Stomach (tissue), 19 donors: ENCODE measurements around the gene MIXL1. TPM values are rescaled to one million over a fixed set of nuclear protein-coding genes. Genes with fewer than 3 reads are reported as not detected.

Experiments used
- DNase-seq, 2 donors: peaks; one replicate each; pipeline versions ENCODE4 v3.0.0 to v3.0.0-alpha.2; 2013 to 2019
- H3K27ac ChIP-seq, 5 donors: fragments of 200-600 bp in 4 of 5; sonication (generic) in 4 of 5; one replicate each; pipeline ENCODE4 v1.5.1; 2013 to 2019; ENCODE audit warnings: mild to moderate bottlenecking in 1 of 5, moderate library complexity in 1 of 5
- H3K27me3 ChIP-seq, 3 donors: fragments of 200-600 bp; sonication (generic); one replicate each; pipeline ENCODE4 v1.5.1; 2017 to 2019; ENCODE audit warnings: mixed run types in 1 of 3
- H3K36me3 ChIP-seq, 4 donors: fragments of 200-600 bp; sonication (generic); 1 replicate in 3 of 4; 2 replicates in 1 of 4; pipeline ENCODE4 v1.5.1; 2016 to 2019
- H3K4me1 ChIP-seq, 4 donors: fragments of 200-600 bp; sonication (generic); one replicate each; pipeline ENCODE4 v1.5.1; 2016 to 2019
- H3K4me3 ChIP-seq, 4 donors: fragments of 200-600 bp; sonication (generic) in 3 of 4; one replicate each; pipeline ENCODE4 v1.5.1; 2016 to 2019; ENCODE audit warnings: mild to moderate bottlenecking in 1 of 4
- H3K9me3 ChIP-seq, 4 donors: fragments of 200-600 bp; sonication (generic); one replicate each; pipeline ENCODE4 v1.5.1; 2016 to 2019
- EP300 ChIP-seq: sonication (generic); formaldehyde crosslinking; IDR thresholded peaks from one replicate; pipeline ENCODE4 v1.6.1; 2017; ENCODE audit warnings: antibody characterized with exemption
- POLR2A ChIP-seq, 4 donors: fragments of 450-650 bp; IDR thresholded peaks; one replicate each; pipeline ENCODE4 v1.6.1; 2016; ENCODE audit warnings: antibody characterized with exemption in 4 of 4, control low read depth in 2 of 4, mild to moderate bottlenecking in 1 of 4, moderate library complexity in 1 of 4
- POLR2AphosphoS5 ChIP-seq, 3 donors: sonication (generic); formaldehyde crosslinking; IDR thresholded peaks; one replicate each; pipeline ENCODE4 v1.6.1; 2016; ENCODE audit warnings: antibody characterized with exemption in 3 of 3
- WGBS, 5 donors: extraction: QIAGEN DNeasy Blood & Tissue Kit in 3 of 5; methylation state at CpG; one replicate each; pipeline versions ENCODE4 v1.1.5 to v1.1.7; 2013 to 2018; 5-methylcytosine and 5-hydroxymethylcytosine counted together
- intact Hi-C: fragments of 100-400 bp; cut with DNase I; formaldehyde crosslinking; loops from one replicate; pipeline ENCODE4 v1.15.1; 2023; ENCODE audit warnings: low total_unique reads
- long read RNA-seq, 10 donors: transcript quantifications; one replicate each; lab custom pipeline, GENCODE V29; 2026
- polyA plus RNA-seq, 3 donors: library from polyadenylated mRNA; stranded (reverse); fragments of 200-250 nt; gene quantifications; one replicate each; pipeline ENCODE4 v1.2.3, GENCODE V29; 2013
- total RNA-seq, 5 donors: library from RNA; depleted of rRNA; stranded (reverse); fragments of >200 nt; gene quantifications; one replicate each; pipeline versions ENCODE4 v1.1.0 to v1.2.3, GENCODE V29; 2014 to 2016
- TF ChIP-seq, protein P1 (sequence below), 7 experiments: fragments of 450-650 bp in 4 of 7; fragments of 200-600 bp in 3 of 7; sonication (generic) in 3 of 7; IDR thresholded peaks; one replicate each; pipeline ENCODE4 v1.5.1; 2016 to 2019; ENCODE audit warnings: antibody characterized with exemption in 7 of 7, control low read depth in 2 of 7, mild to moderate bottlenecking in 1 of 7
- donor health status: healthy with polysubstance abuse.
- donor health status: Bipolar disorder and iron deficiency.
- donor health status: healthy.

MIXL1 gene
- total RNA-seq (not detected), polyA plus RNA-seq (1 to 10 TPM in 1 of 3 donors, under 1 TPM in 1, not detected in 1; 0.10 to 2.0 TPM)
- long read RNA-seq, donor 1, result 0 reads
- long read RNA-seq, donor 2, result 0 reads
- long read RNA-seq, donor 3, partial matches to known transcripts, result 0 of 1 reads
- long read RNA-seq, donor 3, other reads (novel, unspliced or antisense), result 0 of 1 reads
- long read RNA-seq, donor 4, result 0 reads
- long read RNA-seq, donor 5, result 0 reads
- long read RNA-seq, donor 6, result 0 reads
- long read RNA-seq, donor 7, result 0 reads
- long read RNA-seq, donor 8, result 0 reads
- long read RNA-seq, donor 9, result 0 reads
- long read RNA-seq, donor 10, result 0 reads

- DNase-seq, result peak in 1 of 2 donors; percentile 38
- 4 to 11% (median 8%) methylated on average over 18 to 61 of the region's 62 CpGs for WGBS, 5 donors
- TF ChIP-seq POLR2A (IDR thresholded peaks at IDR 0.05), result no peak
- TF ChIP-seq, protein P1, sequence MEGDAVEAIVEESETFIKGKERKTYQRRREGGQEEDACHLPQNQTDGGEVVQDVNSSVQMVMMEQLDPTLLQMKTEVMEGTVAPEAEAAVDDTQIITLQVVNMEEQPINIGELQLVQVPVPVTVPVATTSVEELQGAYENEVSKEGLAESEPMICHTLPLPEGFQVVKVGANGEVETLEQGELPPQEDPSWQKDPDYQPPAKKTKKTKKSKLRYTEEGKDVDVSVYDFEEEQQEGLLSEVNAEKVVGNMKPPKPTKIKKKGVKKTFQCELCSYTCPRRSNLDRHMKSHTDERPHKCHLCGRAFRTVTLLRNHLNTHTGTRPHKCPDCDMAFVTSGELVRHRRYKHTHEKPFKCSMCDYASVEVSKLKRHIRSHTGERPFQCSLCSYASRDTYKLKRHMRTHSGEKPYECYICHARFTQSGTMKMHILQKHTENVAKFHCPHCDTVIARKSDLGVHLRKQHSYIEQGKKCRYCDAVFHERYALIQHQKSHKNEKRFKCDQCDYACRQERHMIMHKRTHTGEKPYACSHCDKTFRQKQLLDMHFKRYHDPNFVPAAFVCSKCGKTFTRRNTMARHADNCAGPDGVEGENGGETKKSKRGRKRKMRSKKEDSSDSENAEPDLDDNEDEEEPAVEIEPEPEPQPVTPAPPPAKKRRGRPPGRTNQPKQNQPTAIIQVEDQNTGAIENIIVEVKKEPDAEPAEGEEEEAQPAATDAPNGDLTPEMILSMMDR (IDR thresholded peaks at IDR 0.05), result no peak
Observed at GRCh38 chr1:226223157-226223785, at the start of gene MIXL1. Gene MIXL1 (plus strand): TSS chr1:226223664. CDS start chr1:226223682, 18 bp downstream.

GRCh38 chr1:226176870-226177269, 46.6 kb upstream of the MIXL1 start:
- intact Hi-C loops, result no loop called here
- Histone ChIP-seq H3K4me1 (peaks cover 15 to 80% (median 52%) of the 10 kb centered on the region in 4 donors), H3K36me3 (peaks cover 0 to 16% (median 10%) of the 10 kb centered on the region in 4 donors), H3K27me3 (no peaks in the 10 kb centered on the region), H3K27ac (peak overlapping the region in 2 of 5 donors; percentile 22 to 52), H3K4me3 (no peak overlapping the region), H3K9me3 (no peaks in the 10 kb centered on the region)
- TF ChIP-seq POLR2AphosphoS5 (IDR thresholded peaks at IDR 0.05), result peak in 1 of 3 donors; percentile 15
- TF ChIP-seq, protein P1 (IDR thresholded peaks at IDR 0.05), result no peak
- WGBS, 5 donors, result 39 to 50% (median 47%) methylated on average over 8 of the region's 8 CpGs
- no peak for DNase-seq

More at GRCh38 chr1:226223157-226223785, at the start of gene MIXL1:
- H3K4me3 ChIP-seq, result peak within 1 kb of the TSS; percentile 45 to 64 (median 53)
- intact Hi-C loops, result no loop called here
- H3K9me3 ChIP-seq, result no peaks in the 10 kb centered on the region
- H3K36me3 ChIP-seq, result no peaks in the 10 kb centered on the region
- peaks cover 0 to 43% (median 19%) of the 10 kb centered on the region in 3 donors for H3K27me3 ChIP-seq
- H3K27ac ChIP-seq, result no peak within 1 kb of the TSS
- peaks cover 11 to 17% (median 12%) of the 10 kb centered on the region in 4 donors for H3K4me1 ChIP-seq

DNA sequence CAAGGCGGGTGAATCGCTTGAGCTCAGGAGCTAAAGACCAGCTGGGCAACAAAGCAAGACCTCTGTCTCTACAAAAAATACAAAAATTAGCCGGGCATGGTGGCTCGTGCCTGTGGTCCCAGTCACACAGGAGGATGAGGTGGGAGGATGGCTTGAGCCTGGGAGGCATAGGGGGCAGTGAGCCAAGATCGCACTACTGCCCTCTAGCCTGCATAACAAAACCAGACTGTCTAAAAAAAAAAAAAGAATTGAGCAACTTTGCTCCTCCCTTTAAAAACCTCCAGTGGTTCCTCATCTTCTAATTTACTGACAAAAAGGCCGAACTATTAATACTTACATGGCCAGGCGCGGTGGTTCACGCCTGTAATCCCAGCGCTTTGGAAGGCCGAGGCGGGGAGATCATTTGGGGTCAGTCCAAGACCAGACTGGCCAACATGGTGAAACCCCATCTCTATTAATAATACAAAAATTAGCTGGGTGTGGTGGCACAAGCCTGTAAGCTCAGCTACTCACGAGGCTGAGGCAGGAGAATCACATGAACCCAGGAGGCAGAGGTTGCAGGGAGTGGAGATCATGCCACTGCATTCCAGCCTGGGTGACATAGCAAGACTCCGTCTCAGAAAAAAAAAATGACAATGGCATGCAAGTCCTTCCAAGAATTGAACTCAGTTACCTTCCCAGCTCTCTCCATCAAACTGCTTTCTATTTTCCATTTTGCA, 41.3 kb upstream of the MIXL1 start:
- peak in 1 of 3 donors; percentile 22 for TF ChIP-seq POLR2AphosphoS5 (IDR thresholded peaks at IDR 0.05)
- TF ChIP-seq, protein P1 (IDR thresholded peaks at IDR 0.05), result peak in 3 of 7 experiments; percentile 12 to 38 (median 12)
- TF ChIP-seq POLR2A (IDR thresholded peaks at IDR 0.05), result no peak
- no peak for TF ChIP-seq EP300
- peak overlapping the region in 1 of 4 donors; percentile 31 for H3K4me3 ChIP-seq
- intact Hi-C loops, result no loop called here
- no peaks in the 10 kb centered on the region for H3K9me3 ChIP-seq
- WGBS, 5 donors, result 64 to 72% (median 67%) methylated on average over 14 of the region's 14 CpGs
- H3K27ac ChIP-seq, result peak overlapping the region; percentile 14 to 66 (median 51)
- peaks cover 22 to 91% (median 78%) of the 10 kb centered on the region in 4 donors for H3K4me1 ChIP-seq
- H3K36me3 ChIP-seq, result peaks cover 0 to 11% (median 3%) of the 10 kb centered on the region in 4 donors
- peak; percentile 57 to 62 for DNase-seq
- H3K27me3 ChIP-seq, result no peaks in the 10 kb centered on the region
